GM19452 (cell line): ENCODE data around the gene CCNL2.
"Not testable (repeated sequence)": the region's sequence is repeated elsewhere in the genome, so short reads cannot be mapped to it uniquely, and the experiment has no call there.

Experiments used
- ATAC-seq: cut with Tn5 transposase; IDR thresholded peaks from one replicate; pipeline ENCODE4 v1.9.1; 2021; ENCODE audit not compliant: unreplicated experiment

The CCNL2 gene

DNA sequence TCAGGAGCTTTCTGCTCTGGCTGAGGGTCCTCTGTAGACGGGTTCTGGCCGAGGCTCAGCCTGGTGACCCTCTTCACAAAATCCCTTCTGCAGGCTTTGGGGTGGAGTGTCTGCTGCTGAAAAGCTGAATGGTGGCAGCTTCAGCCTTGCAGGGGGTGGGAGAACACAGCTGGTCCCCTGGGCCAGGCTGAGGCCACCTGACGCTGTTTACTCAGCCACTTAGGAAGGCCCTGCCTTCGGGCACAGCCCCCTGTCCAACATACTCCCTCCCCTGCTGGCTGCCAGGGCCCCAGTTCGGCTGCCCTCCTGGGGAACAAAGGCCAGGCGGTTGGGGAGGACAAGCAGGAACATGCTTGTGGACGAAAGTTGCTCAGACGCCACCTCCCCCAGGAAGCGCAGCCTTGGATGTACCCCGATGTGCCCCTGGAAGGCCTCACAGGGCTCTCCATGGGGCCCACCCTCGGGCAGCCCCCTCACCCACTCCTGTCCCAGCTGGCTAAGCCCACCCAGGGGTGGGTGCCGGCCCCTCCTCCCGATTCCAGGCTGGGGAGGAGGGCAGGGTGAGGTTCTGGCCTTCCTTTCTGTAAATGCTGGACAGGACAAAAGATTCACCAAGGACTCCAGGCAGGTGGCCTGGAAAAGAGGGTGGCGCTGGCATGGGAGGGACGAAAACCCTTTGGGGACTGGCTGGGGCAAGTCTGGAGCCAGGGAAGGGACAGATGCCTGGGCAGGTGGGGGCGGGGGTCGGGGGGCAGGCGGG lies 22.2 kb upstream of the CCNL2 start, which contains the start of gene ANKRD65:
ANKRD65 (minus strand) TSS at position 130 of the 760 bp plus-strand sequence. CDS start 271 bp downstream, outside the sequence.
- no peak for ATAC-seq

DNA sequence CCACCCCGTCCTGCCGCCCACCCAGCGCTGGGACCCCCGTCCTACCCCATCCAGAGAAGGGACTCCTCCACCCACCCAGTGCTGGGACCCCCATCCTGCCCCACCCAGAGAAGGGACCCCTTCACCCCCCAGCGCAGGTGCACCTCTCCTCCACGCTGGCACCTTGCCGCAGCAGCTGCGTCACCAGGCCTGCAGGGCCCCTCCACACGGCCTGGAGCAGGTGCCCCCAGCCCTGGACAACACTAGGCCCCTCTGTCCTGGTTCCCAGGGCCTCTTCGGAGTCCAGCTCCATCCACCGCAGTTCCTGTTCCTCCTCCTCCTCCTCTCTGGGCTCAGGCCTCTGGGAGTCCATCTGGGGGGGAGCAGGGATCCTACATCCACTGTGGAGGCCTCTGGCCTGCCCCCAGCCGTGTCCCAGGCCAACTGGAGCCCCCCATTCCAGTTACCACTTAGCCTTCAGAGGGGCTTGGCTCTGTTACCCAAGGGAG lies 21.6 kb upstream of the CCNL2 start:
- no peak for ATAC-seq

DNA sequence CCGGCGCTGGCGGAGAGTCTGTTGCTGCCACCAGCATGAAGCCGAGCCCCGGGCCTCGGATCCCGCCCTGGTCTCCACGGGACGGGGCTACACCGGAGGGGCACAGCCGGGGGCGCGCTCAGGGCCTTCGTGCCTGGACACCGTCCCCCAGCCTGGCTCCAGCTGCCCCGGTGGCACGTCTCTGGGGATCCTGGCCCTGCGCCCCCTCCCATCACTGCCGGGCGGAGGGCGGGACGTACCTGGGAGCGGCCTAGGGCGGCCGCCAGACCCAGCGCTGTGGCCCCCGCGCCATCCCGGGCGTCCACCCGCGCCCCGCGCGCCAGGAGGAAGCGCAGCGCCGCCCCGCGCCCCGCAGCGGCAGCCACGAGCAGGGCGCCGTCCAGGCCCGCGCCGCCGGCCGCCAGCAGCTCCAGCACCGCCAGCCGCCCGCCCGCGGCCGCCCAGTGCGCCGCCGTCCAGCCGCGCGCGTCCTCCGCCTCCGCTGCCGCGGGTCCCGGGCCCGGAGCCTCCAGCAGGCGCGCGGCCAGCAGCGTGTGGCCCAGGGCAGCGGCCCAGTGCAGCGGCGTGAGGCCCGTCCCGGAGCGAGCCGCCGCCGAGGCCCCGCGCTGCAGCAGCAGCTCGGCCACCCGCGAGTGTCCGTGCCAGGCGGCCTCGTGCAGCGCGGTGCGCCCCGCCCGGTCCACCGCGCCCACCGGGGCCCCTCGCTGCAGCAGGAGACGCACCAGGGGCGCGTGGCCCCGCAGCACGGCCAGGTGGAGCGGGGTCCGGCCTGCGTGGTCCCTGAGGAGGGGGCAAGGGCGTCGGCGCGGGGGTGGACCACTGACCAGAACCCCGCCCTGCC lies 20.9 kb upstream of the CCNL2 start:
- no peak for ATAC-seq

GRCh38 chr1:1419363-1419812 lies 20.3 kb upstream of the CCNL2 start:
- ATAC-seq, result no peak

GRCh38 chr1:1418464-1419362 lies 19.6 kb upstream of the CCNL2 start:
- no peak for ATAC-seq

DNA sequence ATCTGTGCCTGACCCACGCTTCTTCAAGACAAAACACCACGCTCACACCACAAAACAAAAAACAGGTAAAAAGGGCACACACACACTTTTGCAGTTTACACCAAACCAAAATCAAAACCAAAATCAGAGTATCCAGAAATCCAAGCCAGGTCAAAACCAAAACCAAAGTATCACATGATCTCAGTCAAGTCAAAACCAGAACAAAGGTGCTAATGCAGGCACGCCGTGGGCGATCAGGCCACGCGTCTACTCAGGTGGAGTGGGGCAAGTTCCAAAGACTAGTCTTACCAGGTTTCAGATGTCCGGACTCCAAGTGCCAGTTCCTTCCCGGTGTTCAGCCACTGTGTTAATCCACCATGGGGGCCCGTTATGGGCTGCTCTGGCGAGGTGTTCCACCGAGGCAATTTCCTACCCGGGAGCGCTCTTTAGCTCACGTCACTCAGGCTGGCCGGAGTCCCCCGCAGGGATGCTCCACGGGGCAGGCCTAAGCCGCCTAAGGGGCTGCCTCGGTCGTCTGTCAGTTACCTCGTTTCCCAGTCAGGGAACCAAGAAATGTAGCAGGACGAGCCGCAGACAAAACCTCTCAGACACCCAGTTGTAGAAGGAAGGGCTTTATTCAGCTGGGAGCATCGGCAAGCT lies 18.8 kb upstream of the CCNL2 start:
- ATAC-seq, result not testable (repeated sequence)

DNA sequence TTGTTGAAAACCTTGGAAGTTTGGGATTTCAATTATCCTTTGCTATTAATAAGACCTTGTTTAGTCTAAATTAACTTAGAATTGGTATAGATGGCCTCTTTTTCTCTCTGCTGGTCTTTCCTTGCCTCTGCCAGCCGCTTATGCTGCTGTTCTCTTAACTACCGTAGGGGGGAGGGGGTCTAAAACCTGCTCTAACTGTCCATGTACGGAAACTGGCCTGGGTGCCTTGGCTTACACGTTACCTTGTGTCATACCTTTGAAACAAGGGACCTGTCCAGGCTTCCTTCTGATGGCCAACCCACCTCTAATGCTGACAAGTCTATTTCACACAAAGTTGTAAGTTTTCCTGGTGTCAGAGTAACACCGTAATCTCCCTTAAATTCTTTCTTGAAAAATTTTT lies 18.3 kb upstream of the CCNL2 start:
- not testable (repeated sequence) for ATAC-seq

DNA sequence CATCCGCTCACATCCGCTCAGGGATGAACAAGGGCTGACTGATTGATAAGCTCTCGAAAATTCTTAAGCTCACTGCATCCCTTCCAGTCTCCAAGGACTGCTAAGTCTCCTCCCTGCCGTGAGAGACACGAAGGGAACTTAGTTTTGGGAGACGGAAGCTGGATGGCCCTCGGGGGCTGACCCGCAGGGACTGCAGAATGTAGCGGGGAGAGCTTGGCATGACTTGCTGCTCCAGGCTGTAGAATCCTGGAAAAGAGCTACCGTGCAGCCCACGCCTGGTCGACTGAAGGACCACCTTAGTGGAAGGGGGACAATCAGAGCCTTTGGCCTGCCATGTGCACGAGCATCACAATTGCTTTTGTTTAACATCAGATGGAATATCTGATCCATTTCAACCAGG lies 16.6 kb upstream of the CCNL2 start:
- ATAC-seq, result no peak

DNA sequence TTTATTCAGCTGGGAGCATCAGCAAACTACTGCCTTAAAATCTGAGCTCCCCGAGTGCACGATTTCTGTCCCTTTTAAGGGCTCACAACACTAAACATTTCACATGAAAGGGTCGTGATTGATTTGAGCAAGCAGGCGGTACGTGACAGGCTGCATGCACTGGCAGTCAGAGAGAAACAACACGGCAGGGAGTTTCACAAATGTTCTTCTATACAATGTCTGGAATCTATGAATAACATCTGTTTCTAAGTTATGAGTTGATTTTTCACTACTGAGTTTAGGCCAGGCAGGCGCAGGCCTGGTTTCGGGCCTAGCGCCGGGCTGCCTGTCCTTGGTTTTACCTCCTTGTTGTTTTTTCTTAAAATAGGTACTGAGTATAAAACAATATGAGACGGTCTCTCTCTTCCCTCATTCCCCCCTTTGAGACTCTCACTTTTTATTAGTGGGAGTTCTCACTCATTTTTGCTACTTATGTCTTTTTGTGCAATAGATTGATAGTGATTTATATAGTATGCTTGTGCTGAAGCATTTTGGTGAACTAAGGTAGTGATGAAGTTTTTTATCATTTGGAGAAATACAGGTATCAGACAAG lies 13.3 kb upstream of the CCNL2 start:
- not testable (repeated sequence) for ATAC-seq

DNA sequence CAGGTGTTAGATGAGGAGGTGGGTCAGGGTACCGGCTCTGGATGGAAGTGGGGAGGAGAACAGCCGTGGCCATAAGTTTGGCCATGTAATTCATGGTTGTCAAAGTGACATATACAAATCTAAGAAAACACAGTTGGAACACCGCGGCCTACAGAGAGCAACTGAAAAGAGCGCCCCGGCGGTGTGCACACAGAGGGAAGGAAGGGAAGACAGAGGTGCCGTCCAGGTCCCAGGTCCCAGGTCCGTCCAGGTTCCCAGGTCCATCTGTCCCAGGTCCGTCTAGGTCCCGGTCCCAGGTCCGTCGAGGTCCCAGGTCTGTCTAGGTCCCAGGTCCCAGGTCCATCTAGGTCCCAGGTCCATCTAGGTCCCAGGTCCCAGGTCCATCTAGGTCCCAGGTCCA lies 12.5 kb upstream of the CCNL2 start:
- no peak for ATAC-seq

- not testable (repeated sequence) for ATAC-seq
Measured at GRCh38 chr1:1410238-1410637, 11.1 kb upstream of the CCNL2 start.

DNA sequence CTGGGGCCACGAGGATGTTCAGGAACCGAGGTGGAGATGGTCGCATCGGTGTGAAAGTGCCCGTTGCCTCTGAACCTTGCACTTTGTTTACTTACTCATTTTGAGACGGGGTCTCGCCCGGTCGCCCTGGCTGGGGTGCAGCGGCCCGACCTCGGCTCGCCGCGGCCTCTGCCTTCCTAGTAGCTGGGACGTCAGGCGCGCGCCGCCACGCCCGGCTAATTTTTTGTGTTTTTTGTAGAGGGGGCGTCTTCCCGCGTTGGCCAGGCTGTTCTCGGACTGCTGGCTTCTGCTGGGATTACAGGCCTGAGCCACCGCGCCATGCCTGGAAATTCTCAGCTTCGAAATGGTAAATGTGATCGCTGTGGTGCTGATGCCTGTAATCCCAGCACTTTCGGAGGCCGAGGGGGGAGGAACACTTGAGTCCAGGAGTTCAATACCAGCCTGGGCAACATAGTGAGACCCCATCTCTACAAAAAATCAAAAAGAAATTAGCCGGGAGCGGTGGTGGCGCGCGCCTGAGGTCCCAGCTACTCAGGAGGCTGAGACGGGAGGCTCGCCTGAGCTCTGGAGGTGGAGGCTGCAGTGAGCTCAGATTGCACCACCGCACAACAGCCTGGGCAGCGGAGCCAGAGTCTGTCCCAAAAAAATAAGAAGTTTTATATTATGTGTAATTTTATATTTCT lies 8.6 kb upstream of the CCNL2 start:
- peak; percentile 29 for ATAC-seq

DNA sequence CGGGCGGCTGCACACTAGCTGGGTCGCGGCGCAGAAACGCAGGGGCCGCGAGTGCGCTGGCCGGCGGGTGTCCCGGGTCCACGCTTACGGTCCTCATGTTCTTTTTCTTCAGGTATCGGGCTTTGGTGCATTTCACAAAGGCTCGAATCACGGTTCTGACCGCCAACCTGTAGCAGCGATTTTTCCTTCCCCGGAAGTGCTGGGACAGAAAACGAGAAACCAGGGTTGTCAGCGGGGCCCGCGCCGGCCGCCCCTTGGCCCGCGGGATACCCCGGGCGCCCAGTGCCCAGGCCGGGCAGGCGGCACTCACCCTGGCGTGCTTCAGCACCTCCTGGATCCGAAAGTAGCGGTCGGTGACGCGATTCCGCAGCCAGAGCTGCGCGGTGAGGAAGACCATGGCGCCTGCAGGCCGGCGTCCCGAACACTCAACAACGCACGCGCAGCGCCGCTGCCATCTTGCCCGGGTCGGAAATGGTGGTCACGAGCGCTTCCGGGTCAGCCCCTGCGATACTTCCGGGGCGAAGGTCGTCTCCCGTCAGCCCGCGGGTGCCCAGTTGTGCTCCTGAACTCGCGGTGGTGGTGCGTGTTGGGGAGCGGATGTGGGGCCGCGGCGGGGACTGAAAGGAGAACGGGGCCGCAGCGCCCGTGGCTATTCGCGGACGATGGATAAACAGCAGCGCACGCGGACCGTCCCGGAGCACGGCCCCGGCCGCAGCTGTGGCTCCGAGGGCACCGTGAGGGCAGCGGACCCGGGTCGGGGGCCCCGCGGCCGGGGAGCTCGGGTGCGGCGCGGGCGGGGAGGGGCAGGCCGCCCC lies 7.9 kb upstream of the CCNL2 start, which contains the start of gene MRPL20:
MRPL20 (minus strand) TSS at position 473 of the 815 bp plus-strand sequence; CDS start at position 397, 76 bp downstream.
- peak; percentile 89 for ATAC-seq

GRCh38 chr1:1406101-1406820 lies 7.1 kb upstream of the CCNL2 start:
- ATAC-seq, result no peak

- ATAC-seq, result no peak
Measured at GRCh38 chr1:1403653-1404052, 4.5 kb upstream of the CCNL2 start.

DNA sequence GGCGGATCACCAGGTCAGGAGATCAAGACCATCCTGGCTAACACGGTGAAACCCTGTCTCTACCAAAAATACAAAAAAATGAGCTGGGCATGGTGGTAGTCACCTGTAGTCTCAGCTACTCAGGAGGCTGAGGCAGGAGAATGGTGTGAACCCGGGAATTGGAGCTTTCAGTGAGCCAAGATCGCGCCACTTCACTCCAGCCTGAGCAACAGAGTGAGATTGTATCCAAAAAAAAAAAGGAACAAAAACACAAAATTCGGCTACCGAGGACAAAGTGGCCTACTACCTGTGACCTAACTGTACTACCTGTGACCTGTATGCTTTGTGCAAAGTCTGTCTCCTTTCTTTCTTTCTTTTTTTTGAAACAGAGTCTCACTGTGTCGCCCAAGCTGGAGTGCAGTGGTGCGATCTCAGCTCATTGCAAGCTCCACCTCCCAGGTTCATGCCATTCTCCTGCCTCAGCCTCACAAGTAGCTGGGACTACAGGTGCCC lies 3.8 kb upstream of the CCNL2 start:
- ATAC-seq, result not testable (repeated sequence)

- ATAC-seq, result no peak
Measured at GRCh38 chr1:1402072-1402900, 3.2 kb upstream of the CCNL2 start.
